GM12878 (cell line): ENCODE measurements around the gene FOXK1. TPM values are rescaled to one million over a fixed set of nuclear protein-coding genes. Genes with fewer than 3 reads are reported as not detected.

Source experiments
- ATF7 ChIP-seq: fragments of 450-650 bp; IDR thresholded peaks from 2 replicates; pipeline ENCODE4 v1.6.1; 2016; ENCODE audit warnings: low read depth, mild to moderate bottlenecking
- BRCA1 ChIP-seq: IDR thresholded peaks from 2 replicates; pipeline ENCODE4 v1.6.1; 2011; ENCODE audit warnings: low read depth, low read length, improper control_type of control experiment
- CEBPB ChIP-seq, 2 experiments: fragments of 150-350 bp in 1 of 2; IDR thresholded peaks; 2 replicates each; pipeline ENCODE4 v1.6.1; 2012 to 2014; ENCODE audit warnings: low read depth in 2 of 2, low read length in 2 of 2, borderline replicate concordance in 1 of 2, inconsistent platforms in 1 of 2
- HDAC6 ChIP-seq: fragments of 200-600 bp; sonication (generic); IDR thresholded peaks from one replicate; pipeline ENCODE4 v1.8.0; 2017; ENCODE audit warnings: antibody characterized with exemption; ENCODE audit not compliant: unreplicated experiment
- KLF5 ChIP-seq: fragments of 450-650 bp; IDR thresholded peaks from 2 replicates; pipeline ENCODE4 v1.6.1; 2014; ENCODE audit warnings: mild to moderate bottlenecking; ENCODE audit not compliant: partially characterized antibody
- LARP7 ChIP-seq: fragments of 450-650 bp; IDR thresholded peaks from 2 replicates; pipeline ENCODE4 v1.6.1; 2017; ENCODE audit warnings: mild to moderate bottlenecking
- MXI1 ChIP-seq: fragments of 150-350 bp; IDR thresholded peaks from 2 replicates; pipeline ENCODE4 v1.6.1; 2011; ENCODE audit warnings: low read depth, mild to moderate bottlenecking, inconsistent platforms, low read length, improper control_type of control experiment
- NBN ChIP-seq: fragments of 450-650 bp; IDR thresholded peaks from 2 replicates; pipeline ENCODE4 v1.6.1; 2016
- NFYA ChIP-seq: IDR thresholded peaks from 2 replicates; pipeline ENCODE4 v1.6.1; 2011; ENCODE audit warnings: low read depth, mild to moderate bottlenecking, low read length, improper control_type of control experiment, borderline replicate concordance
- POLR2AphosphoS5 ChIP-seq: IDR thresholded peaks from 2 replicates; pipeline ENCODE4 v1.6.1; 2011; ENCODE audit warnings: mild to moderate bottlenecking, low read length, inconsistent platforms
- SMC3 ChIP-seq: IDR thresholded peaks from 2 replicates; pipeline ENCODE4 v1.6.1; 2011; ENCODE audit warnings: low read length, improper control_type of control experiment, borderline replicate concordance
- SREBF1 ChIP-seq: IDR thresholded peaks from 2 replicates; pipeline ENCODE4 v1.6.1; 2012; ENCODE audit warnings: mild to moderate bottlenecking, low read length
- SUZ12 ChIP-seq: fragments of 200-600 bp; sonication (generic); IDR thresholded peaks from one replicate; pipeline ENCODE4 v1.6.1; 2018; ENCODE audit warnings: antibody characterized with exemption, mild to moderate bottlenecking; ENCODE audit not compliant: unreplicated experiment
- ZBED1 ChIP-seq: IDR thresholded peaks from 2 replicates; pipeline ENCODE4 v1.6.1; 2016; ENCODE audit warnings: borderline replicate concordance
- ZNF207 ChIP-seq: fragments of 450-650 bp; IDR thresholded peaks from 2 replicates; pipeline ENCODE4 v1.6.1; 2014; ENCODE audit warnings: antibody characterized with exemption, mild to moderate bottlenecking, borderline replicate concordance
- ZNF24 ChIP-seq: fragments of 450-650 bp; IDR thresholded peaks from 2 replicates; pipeline ENCODE4 v1.6.1; 2017; ENCODE audit warnings: antibody characterized with exemption, mild to moderate bottlenecking
- ZNF274 ChIP-seq: IDR thresholded peaks from one replicate; pipeline ENCODE4 v1.8.0; 2011; ENCODE audit not compliant: insufficient read length, insufficient read depth
- polyA plus RNA-seq, 11 experiments: library from polyadenylated mRNA; depleted of rRNA in 4 of 11; unstranded in 6 of 11; stranded (reverse) in 5 of 11; fragments of >200 nt; fragmentation: Nextera tagmentation in 4 of 11; fragmentation: Illumina TruSeq in 1 of 11; extraction: Ambion mirVana in 4 of 11; extraction: Trizol in 1 of 11; gene quantifications; 1 replicate in 1 of 11; 2 replicates in 10 of 11; pipeline versions ENCODE4 v1.2.1 to v1.2.3, GENCODE V29; 2011 to 2016; ENCODE audit warnings: inconsistent platforms in 2 of 11, missing spikeins in 2 of 11, low read depth in 1 of 11
- total RNA-seq, 4 experiments: library from RNA; depleted of rRNA in 3 of 4; stranded (reverse); fragments of >200 nt in 3 of 4; fragmentation: Illumina TruSeq in 1 of 4; extraction: Trizol in 1 of 4; gene quantifications; 2 replicates each; pipeline versions ENCODE4 v1.2.1 to v1.2.3, GENCODE V29; 2013 to 2021
- TF ChIP-seq, protein P1 (sequence below): IDR thresholded peaks from 2 replicates; pipeline ENCODE4 v1.6.1; 2011; ENCODE audit warnings: borderline replicate concordance, low read depth, mild to moderate bottlenecking, moderate library complexity, low read length; ENCODE audit not compliant: insufficient read depth, poor library complexity, severe bottlenecking
- TF ChIP-seq, protein P2 (sequence below): fragments of 150-350 bp; IDR thresholded peaks from 2 replicates; pipeline ENCODE4 v1.6.1; 2014; ENCODE audit warnings: mild to moderate bottlenecking, low read depth, low read length
- TF ChIP-seq, protein P3 (sequence below): fragments of 450-650 bp; formaldehyde crosslinking; IDR thresholded peaks from 2 replicates; pipeline ENCODE4 v1.4.0; 2022; ENCODE audit warnings: mild to moderate bottlenecking, moderate library complexity
- TF ChIP-seq, protein P4 (sequence below): IDR thresholded peaks from 2 replicates; pipeline ENCODE4 v1.6.1; 2012; ENCODE audit warnings: mild to moderate bottlenecking, low read depth, low read length

Gene FOXK1
- total and polyA plus RNA-seq, 10 of the 15 experiments (the other 5 are each of a cell fraction or from before 2014, with no cell fraction given): 0.24 to 31.8 (median 4.5) TPM

DNA sequence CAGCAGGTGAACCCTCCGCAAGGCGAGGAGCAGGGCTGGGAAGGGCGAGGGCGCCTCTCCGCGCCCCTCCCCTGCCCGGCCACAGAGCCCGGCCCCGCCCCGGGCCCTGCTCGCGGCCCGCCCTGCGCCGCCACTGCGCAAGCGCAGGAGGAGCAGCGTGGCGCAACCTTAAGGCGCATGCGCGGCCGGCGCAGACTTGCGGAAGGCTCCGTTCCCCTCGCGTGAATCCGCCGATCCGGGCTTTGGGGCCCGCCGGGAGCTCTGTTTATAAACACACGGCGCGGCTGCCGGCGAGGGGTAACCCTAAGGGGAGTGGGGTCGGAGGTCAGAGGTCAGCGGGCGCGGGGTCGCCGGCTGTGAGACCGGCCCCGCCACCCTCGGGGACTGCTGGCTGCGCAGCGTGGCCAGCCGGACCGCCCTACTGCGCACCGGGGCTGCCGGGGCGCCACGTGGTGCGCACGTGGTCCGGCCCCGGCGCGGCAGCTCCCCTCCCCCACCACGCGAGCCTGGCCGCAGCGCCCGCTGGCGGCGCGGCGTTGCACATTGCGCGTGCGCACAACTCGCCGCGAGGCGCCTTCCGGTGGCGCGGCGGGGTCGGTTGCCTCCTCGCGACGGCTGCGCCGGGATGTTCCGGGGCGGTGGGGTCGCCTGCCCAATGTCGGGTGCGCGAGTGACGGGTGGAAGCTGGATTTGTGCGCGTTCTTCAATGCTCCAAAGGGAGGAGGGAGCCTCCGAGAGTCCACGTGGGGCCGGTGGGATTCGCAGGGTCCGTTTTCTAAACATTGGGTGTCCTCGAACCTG, 40.2 kb upstream of the FOXK1 start (continued):
- peak; percentile 82 for TF ChIP-seq SREBF1
- peak; percentile 100 for TF ChIP-seq MXI1
- no peak for TF ChIP-seq ATF7
- TF ChIP-seq HDAC6: no peak
- TF ChIP-seq SMC3: peak; percentile 27; the same call in 1 of the 2 replicates
- TF ChIP-seq CEBPB (IDR thresholded peaks at IDR 0.05; ENCODE audit: borderline replicate concordance in 1 of 2, low read depth in 2 of 2, low read length in 2 of 2): no peak
- TF ChIP-seq ZNF274: no peak
- peak; percentile 98 for TF ChIP-seq LARP7
- TF ChIP-seq, protein P1, sequence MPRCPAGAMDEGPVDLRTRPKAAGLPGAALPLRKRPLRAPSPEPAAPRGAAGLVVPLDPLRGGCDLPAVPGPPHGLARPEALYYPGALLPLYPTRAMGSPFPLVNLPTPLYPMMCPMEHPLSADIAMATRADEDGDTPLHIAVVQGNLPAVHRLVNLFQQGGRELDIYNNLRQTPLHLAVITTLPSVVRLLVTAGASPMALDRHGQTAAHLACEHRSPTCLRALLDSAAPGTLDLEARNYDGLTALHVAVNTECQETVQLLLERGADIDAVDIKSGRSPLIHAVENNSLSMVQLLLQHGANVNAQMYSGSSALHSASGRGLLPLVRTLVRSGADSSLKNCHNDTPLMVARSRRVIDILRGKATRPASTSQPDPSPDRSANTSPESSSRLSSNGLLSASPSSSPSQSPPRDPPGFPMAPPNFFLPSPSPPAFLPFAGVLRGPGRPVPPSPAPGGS: peak; percentile 47
- TF ChIP-seq, protein P2, sequence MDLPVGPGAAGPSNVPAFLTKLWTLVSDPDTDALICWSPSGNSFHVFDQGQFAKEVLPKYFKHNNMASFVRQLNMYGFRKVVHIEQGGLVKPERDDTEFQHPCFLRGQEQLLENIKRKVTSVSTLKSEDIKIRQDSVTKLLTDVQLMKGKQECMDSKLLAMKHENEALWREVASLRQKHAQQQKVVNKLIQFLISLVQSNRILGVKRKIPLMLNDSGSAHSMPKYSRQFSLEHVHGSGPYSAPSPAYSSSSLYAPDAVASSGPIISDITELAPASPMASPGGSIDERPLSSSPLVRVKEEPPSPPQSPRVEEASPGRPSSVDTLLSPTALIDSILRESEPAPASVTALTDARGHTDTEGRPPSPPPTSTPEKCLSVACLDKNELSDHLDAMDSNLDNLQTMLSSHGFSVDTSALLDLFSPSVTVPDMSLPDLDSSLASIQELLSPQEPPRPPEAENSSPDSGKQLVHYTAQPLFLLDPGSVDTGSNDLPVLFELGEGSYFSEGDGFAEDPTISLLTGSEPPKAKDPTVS: peak; percentile 48; the same call in 1 of the 2 replicates
- peak; percentile 44; the same call in 1 of the 2 replicates for TF ChIP-seq NBN
- TF ChIP-seq POLR2AphosphoS5: peak; percentile 94
- TF ChIP-seq, protein P3, sequence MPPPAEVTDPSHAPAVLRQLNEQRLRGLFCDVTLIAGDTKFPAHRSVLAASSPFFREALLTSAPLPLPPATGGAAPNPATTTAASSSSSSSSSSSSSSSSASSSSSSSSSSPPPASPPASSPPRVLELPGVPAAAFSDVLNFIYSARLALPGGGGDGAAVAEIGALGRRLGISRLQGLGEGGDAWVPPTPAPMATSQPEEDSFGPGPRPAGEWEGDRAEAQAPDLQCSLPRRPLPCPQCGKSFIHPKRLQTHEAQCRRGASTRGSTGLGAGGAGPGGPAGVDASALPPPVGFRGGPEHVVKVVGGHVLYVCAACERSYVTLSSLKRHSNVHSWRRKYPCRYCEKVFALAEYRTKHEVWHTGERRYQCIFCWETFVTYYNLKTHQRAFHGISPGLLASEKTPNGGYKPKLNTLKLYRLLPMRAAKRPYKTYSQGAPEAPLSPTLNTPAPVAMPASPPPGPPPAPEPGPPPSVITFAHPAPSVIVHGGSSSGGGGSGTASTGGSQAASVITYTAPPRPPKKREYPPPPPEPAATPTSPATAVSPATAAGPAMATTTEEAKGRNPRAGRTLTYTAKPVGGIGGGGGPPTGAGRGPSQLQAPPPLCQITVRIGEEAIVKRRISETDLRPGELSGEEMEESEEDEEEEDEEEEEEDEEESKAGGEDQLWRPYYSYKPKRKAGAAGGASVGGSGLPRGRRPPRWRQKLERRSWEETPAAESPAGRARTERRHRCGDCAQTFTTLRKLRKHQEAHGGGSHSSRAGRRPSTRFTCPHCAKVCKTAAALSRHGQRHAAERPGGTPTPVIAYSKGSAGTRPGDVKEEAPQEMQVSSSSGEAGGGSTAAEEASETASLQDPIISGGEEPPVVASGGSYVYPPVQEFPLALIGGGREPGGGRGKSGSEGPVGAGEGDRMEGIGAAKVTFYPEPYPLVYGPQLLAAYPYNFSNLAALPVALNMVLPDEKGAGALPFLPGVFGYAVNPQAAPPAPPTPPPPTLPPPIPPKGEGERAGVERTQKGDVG (CRISPR knock-in tag): no peak
- TF ChIP-seq ZBED1: no peak; the same call in 1 of the 2 replicates
- TF ChIP-seq ZNF24: peak; percentile 39; the same call in 1 of the 2 replicates
- TF ChIP-seq, protein P4, sequence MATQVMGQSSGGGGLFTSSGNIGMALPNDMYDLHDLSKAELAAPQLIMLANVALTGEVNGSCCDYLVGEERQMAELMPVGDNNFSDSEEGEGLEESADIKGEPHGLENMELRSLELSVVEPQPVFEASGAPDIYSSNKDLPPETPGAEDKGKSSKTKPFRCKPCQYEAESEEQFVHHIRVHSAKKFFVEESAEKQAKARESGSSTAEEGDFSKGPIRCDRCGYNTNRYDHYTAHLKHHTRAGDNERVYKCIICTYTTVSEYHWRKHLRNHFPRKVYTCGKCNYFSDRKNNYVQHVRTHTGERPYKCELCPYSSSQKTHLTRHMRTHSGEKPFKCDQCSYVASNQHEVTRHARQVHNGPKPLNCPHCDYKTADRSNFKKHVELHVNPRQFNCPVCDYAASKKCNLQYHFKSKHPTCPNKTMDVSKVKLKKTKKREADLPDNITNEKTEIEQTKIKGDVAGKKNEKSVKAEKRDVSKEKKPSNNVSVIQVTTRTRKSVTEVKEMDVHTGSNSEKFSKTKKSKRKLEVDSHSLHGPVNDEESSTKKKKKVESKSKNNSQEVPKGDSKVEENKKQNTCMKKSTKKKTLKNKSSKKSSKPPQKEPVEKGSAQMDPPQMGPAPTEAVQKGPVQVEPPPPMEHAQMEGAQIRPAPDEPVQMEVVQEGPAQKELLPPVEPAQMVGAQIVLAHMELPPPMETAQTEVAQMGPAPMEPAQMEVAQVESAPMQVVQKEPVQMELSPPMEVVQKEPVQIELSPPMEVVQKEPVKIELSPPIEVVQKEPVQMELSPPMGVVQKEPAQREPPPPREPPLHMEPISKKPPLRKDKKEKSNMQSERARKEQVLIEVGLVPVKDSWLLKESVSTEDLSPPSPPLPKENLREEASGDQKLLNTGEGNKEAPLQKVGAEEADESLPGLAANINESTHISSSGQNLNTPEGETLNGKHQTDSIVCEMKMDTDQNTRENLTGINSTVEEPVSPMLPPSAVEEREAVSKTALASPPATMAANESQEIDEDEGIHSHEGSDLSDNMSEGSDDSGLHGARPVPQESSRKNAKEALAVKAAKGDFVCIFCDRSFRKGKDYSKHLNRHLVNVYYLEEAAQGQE: no peak
- TF ChIP-seq ZNF207: peak; percentile 96
- TF ChIP-seq KLF5: peak; percentile 97
- no peak for TF ChIP-seq BRCA1
- no peak for TF ChIP-seq SUZ12
- no peak for TF ChIP-seq NFYA
